Neural progenitor cell (in vitro differentiated cells): ENCODE measurements around the gene FHOD3. TPM values are rescaled to one million over a fixed set of nuclear protein-coding genes. Genes with fewer than 3 reads are reported as not detected.
A peak's percentile ranks its signal among the peaks of the same experiment; 100 is the strongest.

Experiments used
- DNase-seq: peaks from one replicate; pipeline ENCODE4 v3.0.0-alpha.2; 2016; ENCODE audit warnings: low spot score
- H2AFZ ChIP-seq: fragments of 200-600 bp; sonication (generic); replicated peaks from 2 replicates; pipeline ENCODE4 v1.6.1; 2016; ENCODE audit warnings: antibody characterized with exemption
- H3F3A ChIP-seq: fragments of 200-600 bp; sonication (generic); 2 replicates; pipeline ENCODE4 v1.6.1; 2016; ENCODE audit warnings: antibody characterized with exemption, low read depth
- H3K27ac ChIP-seq: fragments of 200-600 bp; sonication (generic); 2 replicates; pipeline ENCODE4 v1.5.1; 2016; ENCODE audit warnings: mild to moderate bottlenecking
- H3K27me3 ChIP-seq: fragments of 200-600 bp; sonication (generic); 2 replicates; pipeline ENCODE4 v1.6.1; 2016; ENCODE audit warnings: mild to moderate bottlenecking, moderate library complexity
- H3K36me3 ChIP-seq: fragments of 200-600 bp; sonication (generic); 2 replicates; pipeline ENCODE4 v1.5.1; 2016
- H3K4me1 ChIP-seq: fragments of 200-600 bp; sonication (generic); 2 replicates; pipeline ENCODE4 v1.6.1; 2016; ENCODE audit warnings: mixed run types
- H3K4me2 ChIP-seq: fragments of 200-600 bp; sonication (generic); 2 replicates; pipeline ENCODE4 v1.6.1; 2016
- H3K4me3 ChIP-seq: fragments of 200-600 bp; sonication (generic); 2 replicates; pipeline ENCODE4 v1.5.1; 2016
- H3K79me2 ChIP-seq: fragments of 200-600 bp; sonication (generic); 2 replicates; pipeline ENCODE4 v1.6.1; 2016; ENCODE audit warnings: low read depth
- H3K9ac ChIP-seq: fragments of 200-600 bp; sonication (generic); 2 replicates; pipeline ENCODE4 v1.6.1; 2016
- H3K9me3 ChIP-seq: fragments of 200-600 bp; sonication (generic); 2 replicates; pipeline ENCODE4 v1.5.1; 2016; ENCODE audit warnings: low read depth
- H4K20me1 ChIP-seq: fragments of 200-600 bp; sonication (generic); 2 replicates; pipeline ENCODE4 v1.6.1; 2016; ENCODE audit warnings: low read depth
- H3K27ac Mint-ChIP-seq: 3 replicates; pipeline ENCODE4 v1.8.0; 2021; ENCODE audit warnings: mixed read lengths
- H3K27me3 Mint-ChIP-seq: 2 replicates; pipeline ENCODE4 v1.8.0; 2022; ENCODE audit warnings: low read depth, mild to moderate bottlenecking, inconsistent platforms, moderate library complexity, mixed read lengths; ENCODE audit not compliant: insufficient read depth
- H3K36me3 Mint-ChIP-seq: 3 replicates; pipeline ENCODE4 v1.8.0; 2021; ENCODE audit warnings: mixed read lengths
- H3K4me1 Mint-ChIP-seq: 3 replicates; pipeline ENCODE4 v1.8.0; 2021; ENCODE audit warnings: mixed read lengths
- H3K4me3 Mint-ChIP-seq: 3 replicates; pipeline ENCODE4 v1.8.0; 2021; ENCODE audit warnings: mild to moderate bottlenecking, moderate library complexity, mixed read lengths
- H3K9me3 Mint-ChIP-seq: 3 replicates; pipeline ENCODE4 v1.8.0; 2020; ENCODE audit warnings: mixed read lengths
- EZH2 ChIP-seq: fragments of 200-600 bp; sonication (generic); IDR thresholded peaks from 2 replicates; pipeline ENCODE4 v1.6.1; 2017; ENCODE audit warnings: antibody characterized with exemption, mild to moderate bottlenecking, moderate library complexity
- EZH2phosphoT487 ChIP-seq: fragments of 200-600 bp; sonication (generic); IDR thresholded peaks from 2 replicates; pipeline ENCODE4 v1.6.1; 2017; ENCODE audit warnings: antibody characterized with exemption
- total RNA-seq: library from RNA; depleted of rRNA; stranded (reverse); fragments of >200 nt; gene quantifications from 2 replicates; pipeline ENCODE4 v1.2.3, GENCODE V29; 2015; ENCODE audit warnings: low replicate concordance
- TF ChIP-seq, protein P1 (sequence below): fragments of 200-600 bp; sonication (generic); IDR thresholded peaks from 2 replicates; pipeline ENCODE4 v1.5.1; 2017; ENCODE audit warnings: antibody characterized with exemption, mild to moderate bottlenecking

Gene FHOD3
- total RNA-seq, 1 donor from 2014 or later = 69.7 TPM

GRCh38 chr18:36441426-36442240 lies 144.1 kb downstream of the FHOD3 start:
- Histone ChIP-seq H3K9me3 (no peaks in the 10 kb centered on the region), H3K9ac (no peak overlapping the region), H3K27ac (no peak overlapping the region), H3K4me2 (no peak overlapping the region), H2AFZ (no peak overlapping the region), H3K27me3 (no peaks in the 10 kb centered on the region), H4K20me1 (peaks cover 4% of the 10 kb centered on the region), H3K79me2 (peaks cover 66% of the 10 kb centered on the region), H3K4me1 (peaks cover 37% of the 10 kb centered on the region), H3K36me3 (no peaks in the 10 kb centered on the region), H3F3A (peaks cover 10% of the 10 kb centered on the region), H3K4me3 (no peak overlapping the region)
- no peak overlapping the region for H3K27ac Mint-ChIP-seq
- DNase-seq = no peak
- peaks cover 3% of the 10 kb centered on the region for H3K27me3 Mint-ChIP-seq
- H3K4me1 Mint-ChIP-seq = peaks cover 22% of the 10 kb centered on the region
- H3K4me3 Mint-ChIP-seq = no peak overlapping the region
- TF ChIP-seq EZH2phosphoT487 (no peak), EZH2 (no peak)
- TF ChIP-seq, protein P1, sequence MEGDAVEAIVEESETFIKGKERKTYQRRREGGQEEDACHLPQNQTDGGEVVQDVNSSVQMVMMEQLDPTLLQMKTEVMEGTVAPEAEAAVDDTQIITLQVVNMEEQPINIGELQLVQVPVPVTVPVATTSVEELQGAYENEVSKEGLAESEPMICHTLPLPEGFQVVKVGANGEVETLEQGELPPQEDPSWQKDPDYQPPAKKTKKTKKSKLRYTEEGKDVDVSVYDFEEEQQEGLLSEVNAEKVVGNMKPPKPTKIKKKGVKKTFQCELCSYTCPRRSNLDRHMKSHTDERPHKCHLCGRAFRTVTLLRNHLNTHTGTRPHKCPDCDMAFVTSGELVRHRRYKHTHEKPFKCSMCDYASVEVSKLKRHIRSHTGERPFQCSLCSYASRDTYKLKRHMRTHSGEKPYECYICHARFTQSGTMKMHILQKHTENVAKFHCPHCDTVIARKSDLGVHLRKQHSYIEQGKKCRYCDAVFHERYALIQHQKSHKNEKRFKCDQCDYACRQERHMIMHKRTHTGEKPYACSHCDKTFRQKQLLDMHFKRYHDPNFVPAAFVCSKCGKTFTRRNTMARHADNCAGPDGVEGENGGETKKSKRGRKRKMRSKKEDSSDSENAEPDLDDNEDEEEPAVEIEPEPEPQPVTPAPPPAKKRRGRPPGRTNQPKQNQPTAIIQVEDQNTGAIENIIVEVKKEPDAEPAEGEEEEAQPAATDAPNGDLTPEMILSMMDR = no peak
- H3K36me3 Mint-ChIP-seq = peaks cover 16% of the 10 kb centered on the region
- H3K9me3 Mint-ChIP-seq = peaks cover 18% of the 10 kb centered on the region

DNA sequence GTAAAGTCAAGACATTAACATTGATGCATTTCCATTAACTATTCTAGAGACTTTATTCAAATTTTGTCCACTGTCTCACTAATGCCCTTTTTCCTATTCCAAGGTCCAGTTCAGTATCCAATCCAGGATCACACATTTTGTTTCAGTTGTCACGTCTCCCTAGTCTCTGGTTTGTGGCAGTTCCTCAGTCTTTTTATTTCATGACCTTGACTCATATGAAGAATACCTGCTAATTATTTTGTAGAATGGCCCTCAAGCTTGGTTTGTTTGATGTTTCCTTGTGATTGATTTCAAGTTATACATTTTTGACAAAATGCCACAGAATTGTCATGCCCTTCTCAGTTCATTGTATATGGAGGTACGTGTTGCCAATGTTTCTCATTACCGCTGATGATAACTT lies 145.2 kb downstream of the FHOD3 start:
- H4K20me1 ChIP-seq = no peaks in the 10 kb centered on the region
- Mint-ChIP-seq H3K36me3 (peaks cover 16% of the 10 kb centered on the region), H3K27me3 (peaks cover 3% of the 10 kb centered on the region), H3K9me3 (peaks cover 18% of the 10 kb centered on the region), H3K4me3 (no peak overlapping the region), H3K4me1 (peaks cover 33% of the 10 kb centered on the region), H3K27ac (no peak overlapping the region)
- H2AFZ ChIP-seq = no peak overlapping the region
- peaks cover 66% of the 10 kb centered on the region for H3K79me2 ChIP-seq
- no peaks in the 10 kb centered on the region for H3K9me3 ChIP-seq
- H3K4me1 ChIP-seq = peaks cover 39% of the 10 kb centered on the region
- H3K27ac ChIP-seq = no peak overlapping the region
- H3K4me2 ChIP-seq = no peak overlapping the region
- no peak for DNase-seq
- no peaks in the 10 kb centered on the region for H3K27me3 ChIP-seq
- no peak for TF ChIP-seq EZH2
- TF ChIP-seq, protein P1 = no peak
- no peak for TF ChIP-seq EZH2phosphoT487
- H3K36me3 ChIP-seq = no peaks in the 10 kb centered on the region
- H3K9ac ChIP-seq = no peak overlapping the region
- H3K4me3 ChIP-seq = no peak overlapping the region
- H3F3A ChIP-seq = peaks cover 20% of the 10 kb centered on the region

GRCh38 chr18:36446059-36446458 lies 148.5 kb downstream of the FHOD3 start:
- Histone ChIP-seq H3K9me3 (no peaks in the 10 kb centered on the region), H4K20me1 (no peaks in the 10 kb centered on the region), H3K4me3 (no peak overlapping the region), H3K9ac (no peak overlapping the region), H3K27me3 (no peaks in the 10 kb centered on the region), H3K4me2 (peak overlapping the region; percentile 28), H3K4me1 (peaks cover 68% of the 10 kb centered on the region), H3K36me3 (no peaks in the 10 kb centered on the region), H3K27ac (peak overlapping the region; percentile 78), H2AFZ (no peak overlapping the region), H3K79me2 (peaks cover 82% of the 10 kb centered on the region), H3F3A (peaks cover 45% of the 10 kb centered on the region)
- H3K27ac Mint-ChIP-seq = no peak overlapping the region
- H3K27me3 Mint-ChIP-seq = peaks cover 7% of the 10 kb centered on the region
- H3K36me3 Mint-ChIP-seq = peaks cover 16% of the 10 kb centered on the region
- TF ChIP-seq EZH2phosphoT487 (no peak), EZH2 (no peak)
- TF ChIP-seq, protein P1 = no peak
- peaks cover 18% of the 10 kb centered on the region for H3K9me3 Mint-ChIP-seq
- H3K4me3 Mint-ChIP-seq = no peak overlapping the region
- no peak for DNase-seq
- H3K4me1 Mint-ChIP-seq = peaks cover 49% of the 10 kb centered on the region
